Measurements from ENCODE around the gene CCDC57.
A peak's percentile ranks its signal among the peaks of the same experiment; 100 is the strongest.

CCDC57 gene

GRCh38 chr17:82127315-82127595, 85.4 kb downstream of the CCDC57 start:
- TF ChIP-seq CTCF (IDR thresholded peaks at IDR 0.05; ENCODE audit: low read depth, low read length): no peak
- no peak for DNase-seq (ENCODE audit: low read depth in 2 of 2)
- no peak overlapping the region for H3K4me3 ChIP-seq (replicated peaks in 1 of 2; ENCODE audit: low read depth in 2 of 2, low read length in 2 of 2)

GRCh38 chr17:82126556-82127314, 85.9 kb downstream of the CCDC57 start:
- no peak for DNase-seq (ENCODE audit: low read depth in 2 of 2)

GRCh38 chr17:82124101-82124500, 88.5 kb downstream of the CCDC57 start:
- DNase-seq (ENCODE audit: low read depth in 2 of 2): no peak
- TF ChIP-seq CTCF (IDR thresholded peaks at IDR 0.05; ENCODE audit: low read depth, low read length): no peak
- no peak overlapping the region for H3K4me3 ChIP-seq (replicated peaks in 1 of 2; ENCODE audit: low read depth in 2 of 2, low read length in 2 of 2)

More at GRCh38 chr17:82126556-82127314, 85.9 kb downstream of the CCDC57 start:
- TF ChIP-seq CTCF (IDR thresholded peaks at IDR 0.05; ENCODE audit: low read depth, low read length): no peak
- H3K4me3 ChIP-seq (replicated peaks in 1 of 2; ENCODE audit: low read depth in 2 of 2, low read length in 2 of 2): no peak overlapping the region

GRCh38 chr17:82121660-82122629, 90.7 kb downstream of the CCDC57 start:
- no peak for DNase-seq (ENCODE audit: low read depth in 2 of 2)
- H3K4me3 ChIP-seq (replicated peaks in 1 of 2; ENCODE audit: low read depth in 2 of 2, low read length in 2 of 2): no peak overlapping the region
- no peak for TF ChIP-seq CTCF (IDR thresholded peaks at IDR 0.05; ENCODE audit: low read depth, low read length)

GRCh38 chr17:82121246-82121645, 91.4 kb downstream of the CCDC57 start:
- TF ChIP-seq CTCF (IDR thresholded peaks at IDR 0.05; ENCODE audit: low read depth, low read length): no peak
- DNase-seq (ENCODE audit: low read depth in 2 of 2): no peak
- H3K4me3 ChIP-seq (replicated peaks in 1 of 2; ENCODE audit: low read depth in 2 of 2, low read length in 2 of 2): no peak overlapping the region

GRCh38 chr17:82120148-82120547, 92.5 kb downstream of the CCDC57 start:
- no peak overlapping the region for H3K4me3 ChIP-seq (replicated peaks in 1 of 2; ENCODE audit: low read depth in 2 of 2, low read length in 2 of 2)
- DNase-seq (ENCODE audit: low read depth in 2 of 2): peak; percentile 31 to 32
- TF ChIP-seq CTCF (IDR thresholded peaks at IDR 0.05; ENCODE audit: low read depth, low read length): no peak

All from cardiac fibroblast (primary cell).